Keratinocyte (primary cell): Measurements from ENCODE around the gene THRB.

ENCODE experiments used
- CTCF ChIP-seq, 3 experiments: IDR thresholded peaks in 1 of 3; conservative IDR thresholded peaks in 1 of 3; optimal IDR thresholded peaks in 1 of 3; 2 replicates in 2 of 3; 3 replicates in 1 of 3; pipeline versions ENCODE3 to v1.5.1; 2011; ENCODE audit warnings: low read length in 3 of 3, mild to moderate bottlenecking in 3 of 3, moderate library complexity in 2 of 3, control low read depth in 1 of 3, inconsistent platforms in 1 of 3; ENCODE audit not compliant: insufficient read depth in 2 of 3; ENCODE audit errors: extremely low read depth in 1 of 3
- EZH2 ChIP-seq: IDR thresholded peaks from one replicate; pipeline ENCODE4 v1.6.1; 2012; ENCODE audit warnings: inconsistent platforms, mild to moderate bottlenecking, low read length, moderate library complexity

- TF ChIP-seq EZH2 (no peak), CTCF (optimal IDR thresholded peaks at IDR 0.05 in 1 of 3, IDR thresholded peaks at IDR 0.05 in 1 of 3, conservative IDR thresholded peaks at IDR 0.05 in 1 of 3; ENCODE audit: extremely low read depth in 1 of 3, insufficient read depth in 2 of 3, low read length in 3 of 3) (no peak)
Observed at GRCh38 chr3:24407980-24408680, 86.5 kb downstream of the THRB start.
